HL-60 (cell line): Measurements from ENCODE around the gene RBMX.

Experiments
- POLR2AphosphoS5 ChIP-seq: IDR thresholded peaks from 2 replicates; pipeline ENCODE4 v1.6.1; 2012; ENCODE audit warnings: low read depth
- TF ChIP-seq, protein P1 (sequence below): IDR thresholded peaks from one replicate; pipeline ENCODE4 v1.5.1; 2011; ENCODE audit warnings: low read length, control low read depth, inconsistent platforms; ENCODE audit not compliant: insufficient read depth

GRCh38 chrX:136847874-136848273 lies 32.7 kb downstream of the RBMX start:
- TF ChIP-seq POLR2AphosphoS5: no peak
- TF ChIP-seq, protein P1, sequence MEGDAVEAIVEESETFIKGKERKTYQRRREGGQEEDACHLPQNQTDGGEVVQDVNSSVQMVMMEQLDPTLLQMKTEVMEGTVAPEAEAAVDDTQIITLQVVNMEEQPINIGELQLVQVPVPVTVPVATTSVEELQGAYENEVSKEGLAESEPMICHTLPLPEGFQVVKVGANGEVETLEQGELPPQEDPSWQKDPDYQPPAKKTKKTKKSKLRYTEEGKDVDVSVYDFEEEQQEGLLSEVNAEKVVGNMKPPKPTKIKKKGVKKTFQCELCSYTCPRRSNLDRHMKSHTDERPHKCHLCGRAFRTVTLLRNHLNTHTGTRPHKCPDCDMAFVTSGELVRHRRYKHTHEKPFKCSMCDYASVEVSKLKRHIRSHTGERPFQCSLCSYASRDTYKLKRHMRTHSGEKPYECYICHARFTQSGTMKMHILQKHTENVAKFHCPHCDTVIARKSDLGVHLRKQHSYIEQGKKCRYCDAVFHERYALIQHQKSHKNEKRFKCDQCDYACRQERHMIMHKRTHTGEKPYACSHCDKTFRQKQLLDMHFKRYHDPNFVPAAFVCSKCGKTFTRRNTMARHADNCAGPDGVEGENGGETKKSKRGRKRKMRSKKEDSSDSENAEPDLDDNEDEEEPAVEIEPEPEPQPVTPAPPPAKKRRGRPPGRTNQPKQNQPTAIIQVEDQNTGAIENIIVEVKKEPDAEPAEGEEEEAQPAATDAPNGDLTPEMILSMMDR: no peak
